HEK293T (cell line): ENCODE results near the gene CAMK2B.

Source experiments
- CTCF ChIA-PET: fragments of 350-600 bp; formaldehyde crosslinking; extraction: SDS; loops from one replicate; lab custom pipeline; 2021; ENCODE audit warnings: antibody characterized with exemption, inconsistent platforms; lab: Yijun Ruan, JAX
- POLR2A ChIA-PET: fragments of 350-600 bp; formaldehyde crosslinking; extraction: SDS; loops from one replicate; lab custom pipeline; 2020; ENCODE audit warnings: antibody characterized with exemption, inconsistent platforms; lab: Yijun Ruan, JAX
- DNase-seq: peaks from one replicate; pipeline ENCODE4 v3.0.0; 2012; ENCODE audit warnings: mixed read lengths; ENCODE audit errors: extremely low spot score
- ARNT ChIP-seq: fragments of 450-650 bp; IDR thresholded peaks from 2 replicates; pipeline ENCODE4 v1.6.1; 2017; ENCODE audit warnings: mild to moderate bottlenecking
- BHLHE40 ChIP-seq: fragments of 450-650 bp; IDR thresholded peaks from 2 replicates; pipeline ENCODE4 v1.6.1; 2016; ENCODE audit warnings: mild to moderate bottlenecking, moderate library complexity, borderline replicate concordance
- CTBP1 ChIP-seq: fragments of 450-650 bp; IDR thresholded peaks from 2 replicates; pipeline ENCODE4 v1.6.1; 2016; ENCODE audit warnings: borderline replicate concordance
- ELF4 ChIP-seq: fragments of 450-650 bp; IDR thresholded peaks from 2 replicates; pipeline ENCODE4 v1.6.1; 2017; ENCODE audit warnings: antibody characterized with exemption
- FOXA1 ChIP-seq: fragments of 450-650 bp; IDR thresholded peaks from 2 replicates; pipeline ENCODE4 v1.6.1; 2016; ENCODE audit warnings: mild to moderate bottlenecking
- FOXK2 ChIP-seq: fragments of 450-650 bp; IDR thresholded peaks from 2 replicates; pipeline ENCODE4 v1.6.1; 2016; ENCODE audit warnings: mild to moderate bottlenecking
- FOXM1 ChIP-seq: fragments of 450-650 bp; IDR thresholded peaks from 2 replicates; pipeline ENCODE4 v1.6.1; 2017; ENCODE audit warnings: mild to moderate bottlenecking, borderline replicate concordance
- HDGF ChIP-seq: fragments of 450-650 bp; IDR thresholded peaks from 2 replicates; pipeline ENCODE4 v1.6.1; 2017; ENCODE audit warnings: antibody characterized with exemption, borderline replicate concordance
- L3MBTL2 ChIP-seq: fragments of 450-650 bp; conservative IDR thresholded peaks from 2 replicates; pipeline ENCODE4 v1.6.1; 2016; ENCODE audit warnings: mild to moderate bottlenecking
- LEF1 ChIP-seq: fragments of 450-650 bp; IDR thresholded peaks from 2 replicates; pipeline ENCODE4 v1.6.1; 2017; ENCODE audit warnings: mild to moderate bottlenecking, borderline replicate concordance
- NFRKB ChIP-seq: fragments of 450-650 bp; IDR thresholded peaks from 2 replicates; pipeline ENCODE4 v1.6.1; 2016; ENCODE audit warnings: mild to moderate bottlenecking, moderate library complexity
- SP1 ChIP-seq: fragments of 450-650 bp; IDR thresholded peaks from 2 replicates; pipeline ENCODE4 v1.6.1; 2017
- SUZ12 ChIP-seq: fragments of 450-650 bp; IDR thresholded peaks from 2 replicates; pipeline ENCODE4 v1.6.1; 2016; ENCODE audit warnings: mild to moderate bottlenecking
- TARDBP ChIP-seq: fragments of 450-650 bp; IDR thresholded peaks from 2 replicates; pipeline ENCODE4 v1.6.1; 2016
- ZNF384 ChIP-seq: fragments of 450-650 bp; IDR thresholded peaks from 2 replicates; pipeline ENCODE4 v1.6.1; 2016
- TF ChIP-seq, protein P1 (sequence below): fragments of 450-650 bp; IDR thresholded peaks from 2 replicates; pipeline ENCODE4 v1.6.1; 2016

The CAMK2B gene

DNA sequence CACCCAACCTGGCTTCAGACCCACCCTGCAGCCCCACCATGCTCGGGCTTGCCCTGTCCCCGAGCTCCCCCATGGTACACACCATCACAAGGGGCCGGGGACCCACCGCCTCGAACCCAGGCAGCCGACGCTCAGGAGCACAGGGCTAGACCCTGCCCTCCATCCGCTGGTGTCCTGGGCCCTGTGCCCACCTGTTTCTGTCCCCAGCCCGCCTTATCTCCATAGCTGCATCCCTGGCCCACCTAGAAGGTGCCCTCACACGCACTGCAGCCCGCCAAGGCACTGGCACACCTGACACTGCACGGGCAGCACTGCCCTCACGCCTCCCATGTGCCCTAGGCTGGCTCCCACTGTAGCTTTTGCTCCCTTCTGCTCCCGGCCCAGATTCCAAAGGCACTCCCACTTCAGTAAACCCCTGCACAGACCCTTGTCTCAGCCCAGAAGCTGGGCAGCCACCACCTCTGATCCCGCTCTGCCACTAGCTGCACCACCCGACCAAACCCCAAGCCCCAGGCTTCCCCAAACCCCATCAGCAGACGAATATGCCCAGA lies 107.5 kb downstream of the CAMK2B start:
- ChIA-PET POLR2A (no interaction called here), CTCF (no interaction called here)
- TF ChIP-seq FOXM1 (no peak), SUZ12 (no peak), HDGF (no peak), LEF1 (no peak)
- TF ChIP-seq, protein P1, sequence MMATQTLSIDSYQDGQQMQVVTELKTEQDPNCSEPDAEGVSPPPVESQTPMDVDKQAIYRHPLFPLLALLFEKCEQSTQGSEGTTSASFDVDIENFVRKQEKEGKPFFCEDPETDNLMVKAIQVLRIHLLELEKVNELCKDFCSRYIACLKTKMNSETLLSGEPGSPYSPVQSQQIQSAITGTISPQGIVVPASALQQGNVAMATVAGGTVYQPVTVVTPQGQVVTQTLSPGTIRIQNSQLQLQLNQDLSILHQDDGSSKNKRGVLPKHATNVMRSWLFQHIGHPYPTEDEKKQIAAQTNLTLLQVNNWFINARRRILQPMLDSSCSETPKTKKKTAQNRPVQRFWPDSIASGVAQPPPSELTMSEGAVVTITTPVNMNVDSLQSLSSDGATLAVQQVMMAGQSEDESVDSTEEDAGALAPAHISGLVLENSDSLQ: no peak
- DNase-seq: no peak

DNA sequence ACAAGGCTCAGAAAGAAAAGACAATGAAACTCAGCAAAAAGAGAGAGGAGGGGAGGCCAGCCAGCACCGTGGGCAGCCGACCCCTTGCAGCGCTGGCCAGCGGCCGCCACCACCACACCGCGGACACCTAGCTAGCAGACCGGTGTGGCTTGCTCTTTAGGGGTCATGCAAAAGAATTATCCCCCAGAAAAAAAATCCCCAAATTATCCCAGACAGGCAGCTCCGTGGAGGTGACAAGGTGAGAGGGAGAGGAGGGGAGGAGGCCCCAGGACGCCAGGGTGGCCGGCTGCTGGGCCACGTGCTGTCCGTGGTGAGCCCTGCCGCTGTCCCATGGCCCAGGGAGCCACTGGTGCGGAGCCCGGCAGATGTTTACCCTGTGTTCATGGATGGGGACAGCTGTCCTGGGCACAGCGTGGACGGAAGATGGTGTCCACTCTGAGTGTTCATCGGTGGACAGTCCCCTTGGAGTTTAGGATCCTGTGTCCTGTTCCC lies 108.1 kb downstream of the CAMK2B start:
- ChIA-PET POLR2A (no interaction called here), CTCF (no interaction called here)

DNA sequence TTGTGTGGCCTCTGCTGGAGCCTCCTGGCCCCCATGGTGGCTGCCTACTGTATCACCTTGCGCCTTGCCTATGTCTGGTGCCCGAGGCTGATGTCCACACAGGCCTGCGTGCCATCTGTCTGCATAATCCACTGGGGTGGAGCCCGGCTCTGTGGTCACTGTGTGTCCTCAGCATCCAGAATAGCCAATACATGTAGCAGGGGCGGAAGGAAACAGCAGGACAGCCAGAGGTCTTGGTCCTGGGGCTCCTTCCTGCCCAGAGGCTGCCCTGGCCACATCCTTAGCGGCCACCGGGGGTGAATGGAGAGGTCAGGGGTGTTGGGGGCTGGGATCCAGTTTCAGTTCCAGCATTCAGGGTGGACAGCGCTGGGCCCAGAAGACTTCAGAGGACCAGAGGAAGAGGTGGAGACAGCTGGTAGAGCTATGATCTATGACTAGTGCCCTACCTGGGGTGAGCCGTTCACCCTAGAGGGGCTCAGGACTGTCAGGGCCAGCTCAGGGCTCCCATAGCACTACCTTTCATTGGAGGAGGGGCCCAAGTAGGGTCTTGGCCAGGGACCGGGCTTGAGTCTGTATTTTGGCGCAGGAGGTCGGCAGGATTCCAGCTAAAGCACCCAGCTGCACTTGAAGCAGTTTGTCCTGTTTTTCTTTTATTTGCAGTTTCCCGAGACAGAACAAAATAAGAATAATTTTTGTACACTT lies 108.7 kb downstream of the CAMK2B start:
- ChIA-PET CTCF (no interaction called here), POLR2A (interaction anchor here (1.1 kb wide), 1 partner anchor 15 kb away, joined by 3 read pairs; no protein-coding TSS in a partner anchor)
- no peak for TF ChIP-seq SP1
- TF ChIP-seq NFRKB: no peak
- TF ChIP-seq LEF1: no peak
- no peak for TF ChIP-seq ZNF384
- TF ChIP-seq TARDBP: no peak
- TF ChIP-seq ELF4: no peak
- TF ChIP-seq FOXM1: no peak
- TF ChIP-seq L3MBTL2: no peak
- no peak for TF ChIP-seq FOXK2
- no peak for TF ChIP-seq CTBP1
- TF ChIP-seq HDGF: no peak
- TF ChIP-seq BHLHE40: no peak
- TF ChIP-seq, protein P1: no peak
- TF ChIP-seq FOXA1: no peak
- no peak for TF ChIP-seq ARNT
- TF ChIP-seq SUZ12: no peak
- no peak for DNase-seq

More for the DNA sequence above, 108.1 kb downstream of the CAMK2B start:
- no peak for TF ChIP-seq FOXM1
- no peak for TF ChIP-seq TARDBP
- TF ChIP-seq SP1: no peak
- TF ChIP-seq NFRKB: no peak
- no peak for TF ChIP-seq ZNF384
- TF ChIP-seq FOXA1: no peak
- TF ChIP-seq FOXK2: no peak
- no peak for DNase-seq

DNA sequence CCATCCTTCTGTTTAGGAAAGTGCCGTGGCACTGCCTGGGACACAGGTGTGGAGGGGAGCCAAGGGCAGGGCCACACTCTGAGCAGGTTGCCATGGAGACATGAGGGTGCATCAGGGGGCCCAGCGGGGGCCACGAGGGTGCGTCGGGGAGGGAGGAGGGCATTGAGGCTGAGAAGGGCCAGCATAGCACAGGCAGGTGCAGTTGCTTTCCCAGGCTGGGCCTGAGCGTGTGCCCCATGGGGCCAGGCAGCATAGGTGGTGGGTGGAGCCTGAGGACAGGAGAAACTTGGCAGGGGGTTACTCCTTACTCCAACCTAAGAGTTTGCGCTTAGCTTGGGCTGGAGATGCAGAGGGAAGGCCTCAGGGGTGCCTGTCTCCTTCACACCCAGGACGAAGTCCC lies 109.4 kb downstream of the CAMK2B start:
- CTCF ChIA-PET: no interaction called here
- POLR2A ChIA-PET: interaction anchor here (1.1 kb wide), 1 partner anchor 15 kb away, joined by 3 read pairs; no protein-coding TSS in a partner anchor
- DNase-seq: no peak
- no peak for TF ChIP-seq ELF4
- no peak for TF ChIP-seq SUZ12
- no peak for TF ChIP-seq ARNT
- no peak for TF ChIP-seq FOXM1
- no peak for TF ChIP-seq FOXK2

DNA sequence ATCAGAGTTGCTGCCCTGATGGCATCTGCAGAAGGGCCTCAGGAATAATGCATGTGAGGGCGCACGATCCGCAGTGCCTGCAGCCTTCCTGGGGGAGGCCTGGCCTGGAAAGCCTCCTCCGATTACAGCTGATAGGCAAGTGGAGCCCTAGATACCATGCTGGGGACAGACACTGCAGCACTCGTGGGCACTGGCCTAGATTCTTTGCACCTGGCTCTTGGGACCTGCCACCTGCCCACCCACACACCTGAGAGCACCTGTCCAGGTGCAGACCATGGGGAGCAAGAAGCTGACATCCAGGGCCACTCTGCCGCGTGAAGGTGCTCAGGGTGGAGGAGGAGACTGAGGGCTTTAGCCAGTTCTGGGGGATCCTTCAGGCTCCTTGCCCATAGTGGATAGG lies 109.9 kb downstream of the CAMK2B start:
- TF ChIP-seq FOXM1 (no peak), SP1 (no peak), SUZ12 (no peak), ELF4 (no peak), ZNF384 (no peak), BHLHE40 (no peak), ARNT (no peak), NFRKB (no peak), L3MBTL2 (no peak), FOXA1 (no peak)
- TF ChIP-seq, protein P1: no peak
- POLR2A ChIA-PET: interaction anchor here (1.1 kb wide), 1 partner anchor 14 kb away, joined by 3 read pairs; no protein-coding TSS in a partner anchor
- CTCF ChIA-PET: no interaction called here
- DNase-seq: no peak

DNA sequence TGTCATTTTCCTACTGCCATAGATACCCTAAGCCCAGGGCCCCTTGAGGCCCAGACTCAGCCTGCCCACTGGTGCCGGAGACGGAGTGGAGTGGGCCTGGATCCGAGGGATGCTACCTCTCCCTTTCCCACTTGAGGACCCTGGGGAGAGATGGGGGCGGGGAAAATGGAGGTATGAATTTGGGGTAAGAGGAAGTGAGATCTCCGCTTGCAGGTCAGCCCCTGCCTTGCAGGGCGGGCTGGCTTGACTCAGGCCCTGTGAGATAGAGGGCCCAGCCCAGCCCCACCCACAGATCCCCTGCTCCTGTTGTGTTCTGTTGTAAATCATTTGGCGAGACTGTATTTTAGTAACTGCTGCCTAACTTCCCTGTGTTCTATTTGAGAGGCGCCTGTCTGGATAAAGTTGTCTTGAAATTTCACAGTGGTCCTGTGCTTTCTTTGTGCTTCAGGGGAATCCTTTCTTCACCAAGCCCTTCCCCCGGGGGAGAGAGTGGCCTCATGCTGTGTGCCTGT lies 111.5 kb downstream of the CAMK2B start:
- POLR2A ChIA-PET: interaction anchor here (1.0 to 1.6 kb wide), 2 partner anchors 10 to 352 kb away, joined by 3 to 4 read pairs; no protein-coding TSS in a partner anchor
- TF ChIP-seq L3MBTL2 (no peak), ZNF384 (no peak), FOXM1 (no peak), LEF1 (no peak), FOXK2 (no peak), SP1 (no peak), FOXA1 (no peak), BHLHE40 (no peak), TARDBP (no peak), NFRKB (no peak), SUZ12 (no peak), HDGF (no peak), ARNT (no peak), CTBP1 (no peak), ELF4 (no peak)
- TF ChIP-seq, protein P1: no peak
- DNase-seq: no peak
- CTCF ChIA-PET: interaction anchor here (0.9 to 1.2 kb wide), 2 partner anchors 14 to 54 kb away, joined by 3 to 4 read pairs; no protein-coding TSS in a partner anchor
